OCI-LY1 (cell line): ENCODE data around the gene ZDHHC14.
A peak's percentile ranks its signal among the peaks of the same experiment; 100 is the strongest.

ENCODE experiments used
- H2AFZ ChIP-seq: fragments of 200-600 bp; sonication (generic), shearing (Covaris generic); 2 replicates; pipeline ENCODE4 v1.6.0; 2014; ENCODE audit warnings: antibody characterized with exemption, mild to moderate bottlenecking, low read length
- H3F3A ChIP-seq: fragments of 200-600 bp; sonication (generic), shearing (Covaris generic); 2 replicates; pipeline ENCODE4 v1.6.0; 2014; ENCODE audit warnings: mild to moderate bottlenecking, antibody characterized with exemption, low read length, moderate library complexity; ENCODE audit not compliant: insufficient read depth
- H3K27ac ChIP-seq: fragments of 200-600 bp; sonication (generic); 2 replicates; pipeline ENCODE4 v1.5.1; 2014; ENCODE audit warnings: low read length, mixed run types, mild to moderate bottlenecking, low read depth; ENCODE audit not compliant: poor library complexity, severe bottlenecking
- H3K27me3 ChIP-seq: fragments of 200-600 bp; sonication (generic); 2 replicates; pipeline ENCODE4 v1.6.0; 2014; ENCODE audit warnings: antibody characterized with exemption, mild to moderate bottlenecking, low read length, moderate library complexity; ENCODE audit not compliant: insufficient read depth
- H3K36me3 ChIP-seq: fragments of 200-600 bp; sonication (generic); 2 replicates; pipeline ENCODE4 v1.6.1; 2014; ENCODE audit warnings: mild to moderate bottlenecking, antibody characterized with exemption, low read length, moderate library complexity, mixed read lengths; ENCODE audit not compliant: insufficient read depth
- H3K4me1 ChIP-seq: fragments of 200-600 bp; sonication (generic); 2 replicates; pipeline ENCODE4 v1.5.1; 2014; ENCODE audit warnings: mild to moderate bottlenecking, low read length, moderate library complexity; ENCODE audit not compliant: insufficient read depth, severe bottlenecking
- H3K4me2 ChIP-seq: fragments of 200-600 bp; sonication (generic), shearing (Covaris generic); 2 replicates; pipeline ENCODE4 v1.6.1; 2014; ENCODE audit warnings: low read length
- H3K4me3 ChIP-seq: fragments of 200-600 bp; sonication (generic); 2 replicates; pipeline ENCODE4 v1.5.1; 2014; ENCODE audit warnings: low read length, low read depth, mild to moderate bottlenecking, mixed read lengths; ENCODE audit not compliant: poor library complexity, severe bottlenecking
- H3K79me2 ChIP-seq: fragments of 200-600 bp; shearing (Covaris generic); 2 replicates; pipeline ENCODE4 v1.6.1; 2016; ENCODE audit warnings: mixed run types, low read length, mixed read lengths; ENCODE audit not compliant: insufficient read depth
- H3K9ac ChIP-seq: fragments of 200-600 bp; sonication (generic), shearing (Covaris generic); 2 replicates; pipeline ENCODE4 v1.6.1; 2014; ENCODE audit warnings: mild to moderate bottlenecking, low read length, mixed read lengths
- H3K9me2 ChIP-seq: fragments of 200-600 bp; sonication (generic), shearing (Covaris generic); 2 replicates; pipeline ENCODE4 v1.6.1; 2014; ENCODE audit warnings: low read depth, mild to moderate bottlenecking, low read length, mixed read lengths
- H3K9me3 ChIP-seq: fragments of 200-600 bp; shearing (Covaris generic); 2 replicates; pipeline ENCODE4 v1.6.1; 2014; ENCODE audit warnings: low read length, mixed read lengths
- H4K20me1 ChIP-seq: fragments of 200-600 bp; sonication (generic), shearing (Covaris generic); 2 replicates; pipeline ENCODE4 v1.6.0; 2016; ENCODE audit warnings: mild to moderate bottlenecking, low read length; ENCODE audit not compliant: insufficient read depth
- EZH2 ChIP-seq: fragments of 200-600 bp; sonication (generic), shearing (Covaris generic); IDR thresholded peaks from 2 replicates; pipeline ENCODE4 v1.8.0; 2017; ENCODE audit warnings: borderline replicate concordance, mixed run types, mild to moderate bottlenecking, antibody characterized with exemption, low read length, moderate library complexity, mixed read lengths
- TF ChIP-seq, protein P1 (sequence below): fragments of 200-600 bp; sonication (generic), shearing (Covaris generic); IDR thresholded peaks from 2 replicates; pipeline ENCODE4 v1.5.1; 2017; ENCODE audit warnings: mild to moderate bottlenecking, antibody characterized with exemption, low read length, moderate library complexity, mixed read lengths

The ZDHHC14 gene

DNA sequence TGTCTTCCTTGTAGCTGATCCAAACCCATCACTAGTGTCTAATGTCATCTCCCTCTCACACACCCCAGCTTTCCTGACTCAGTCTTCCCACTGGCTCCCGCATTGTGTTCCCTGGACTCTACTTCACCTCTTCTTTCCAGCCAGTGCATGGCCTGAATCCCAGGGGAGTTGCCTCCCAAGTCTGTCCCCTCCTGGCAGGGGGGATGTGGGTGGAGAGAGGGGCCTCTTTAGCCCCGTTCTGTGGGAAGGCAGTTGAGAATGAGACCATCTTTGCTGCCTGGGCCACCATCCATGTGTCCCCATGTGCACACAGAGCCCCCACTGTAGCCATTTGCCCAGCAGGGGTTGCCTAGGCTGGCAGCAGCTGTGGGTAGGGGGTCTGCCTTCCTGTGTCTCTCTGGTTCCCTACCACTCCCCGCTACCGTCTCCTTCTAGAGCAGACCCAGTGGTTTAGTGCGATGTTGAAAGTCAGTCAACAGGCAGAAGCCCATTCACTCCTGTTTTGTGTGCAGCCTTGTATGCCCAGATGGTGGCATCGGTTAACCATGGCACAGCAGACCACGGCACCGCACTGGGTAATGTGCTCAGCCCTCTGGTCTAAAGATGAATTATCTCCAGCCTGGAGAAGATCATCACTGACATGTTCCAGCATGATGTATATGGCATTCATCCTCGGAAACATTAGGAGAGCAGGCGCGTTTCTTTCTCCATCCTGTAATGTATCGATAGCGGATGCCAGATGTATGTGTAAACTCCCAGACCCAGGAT is 263.2 kb downstream of the ZDHHC14 start:
- no peak overlapping the region for H3K27ac ChIP-seq
- H3K9me2 ChIP-seq, result no peaks in the 10 kb centered on the region
- H3K36me3 ChIP-seq, result no peaks in the 10 kb centered on the region
- H3K4me3 ChIP-seq, result no peak overlapping the region
- H3F3A ChIP-seq, result no peaks in the 10 kb centered on the region
- no peak overlapping the region for H2AFZ ChIP-seq
- no peaks in the 10 kb centered on the region for H3K79me2 ChIP-seq
- H3K9me3 ChIP-seq, result no peaks in the 10 kb centered on the region
- H3K4me2 ChIP-seq, result no peak overlapping the region
- no peak for TF ChIP-seq EZH2
- TF ChIP-seq, protein P1, sequence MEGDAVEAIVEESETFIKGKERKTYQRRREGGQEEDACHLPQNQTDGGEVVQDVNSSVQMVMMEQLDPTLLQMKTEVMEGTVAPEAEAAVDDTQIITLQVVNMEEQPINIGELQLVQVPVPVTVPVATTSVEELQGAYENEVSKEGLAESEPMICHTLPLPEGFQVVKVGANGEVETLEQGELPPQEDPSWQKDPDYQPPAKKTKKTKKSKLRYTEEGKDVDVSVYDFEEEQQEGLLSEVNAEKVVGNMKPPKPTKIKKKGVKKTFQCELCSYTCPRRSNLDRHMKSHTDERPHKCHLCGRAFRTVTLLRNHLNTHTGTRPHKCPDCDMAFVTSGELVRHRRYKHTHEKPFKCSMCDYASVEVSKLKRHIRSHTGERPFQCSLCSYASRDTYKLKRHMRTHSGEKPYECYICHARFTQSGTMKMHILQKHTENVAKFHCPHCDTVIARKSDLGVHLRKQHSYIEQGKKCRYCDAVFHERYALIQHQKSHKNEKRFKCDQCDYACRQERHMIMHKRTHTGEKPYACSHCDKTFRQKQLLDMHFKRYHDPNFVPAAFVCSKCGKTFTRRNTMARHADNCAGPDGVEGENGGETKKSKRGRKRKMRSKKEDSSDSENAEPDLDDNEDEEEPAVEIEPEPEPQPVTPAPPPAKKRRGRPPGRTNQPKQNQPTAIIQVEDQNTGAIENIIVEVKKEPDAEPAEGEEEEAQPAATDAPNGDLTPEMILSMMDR, result peak; percentile 37; the same call in 1 of the 2 replicates
- H3K4me1 ChIP-seq, result no peaks in the 10 kb centered on the region
- no peaks in the 10 kb centered on the region for H4K20me1 ChIP-seq
- no peak overlapping the region for H3K9ac ChIP-seq
- no peaks in the 10 kb centered on the region; the same call in 1 of the 2 replicates for H3K27me3 ChIP-seq

GRCh38 chr6:157645201-157645795 is 264.3 kb downstream of the ZDHHC14 start:
- no peaks in the 10 kb centered on the region for H4K20me1 ChIP-seq
- H3K27ac ChIP-seq, result no peak overlapping the region
- H3K9me2 ChIP-seq, result no peaks in the 10 kb centered on the region
- H3K9me3 ChIP-seq, result no peaks in the 10 kb centered on the region
- H2AFZ ChIP-seq, result no peak overlapping the region
- no peak overlapping the region for H3K9ac ChIP-seq
- H3K79me2 ChIP-seq, result no peaks in the 10 kb centered on the region
- no peak overlapping the region for H3K4me2 ChIP-seq
- no peaks in the 10 kb centered on the region for H3K36me3 ChIP-seq
- TF ChIP-seq, protein P1, result no peak
- TF ChIP-seq EZH2, result no peak
- H3K4me3 ChIP-seq, result no peak overlapping the region
- H3K4me1 ChIP-seq, result no peaks in the 10 kb centered on the region
- H3F3A ChIP-seq, result no peaks in the 10 kb centered on the region
- no peaks in the 10 kb centered on the region; the same call in 1 of the 2 replicates for H3K27me3 ChIP-seq

GRCh38 chr6:157646012-157646411 is 265.0 kb downstream of the ZDHHC14 start:
- H3K9me3 ChIP-seq, result no peaks in the 10 kb centered on the region
- no peaks in the 10 kb centered on the region for H3K4me1 ChIP-seq
- H3K36me3 ChIP-seq, result no peaks in the 10 kb centered on the region
- H3K27ac ChIP-seq, result no peak overlapping the region
- H3K4me3 ChIP-seq, result no peak overlapping the region
- no peak overlapping the region for H3K4me2 ChIP-seq
- no peak overlapping the region for H3K9ac ChIP-seq
- H3F3A ChIP-seq, result no peaks in the 10 kb centered on the region
- no peaks in the 10 kb centered on the region for H3K79me2 ChIP-seq
- TF ChIP-seq EZH2, result no peak
- TF ChIP-seq, protein P1, result no peak
- no peaks in the 10 kb centered on the region for H3K9me2 ChIP-seq
- no peaks in the 10 kb centered on the region for H4K20me1 ChIP-seq
- H2AFZ ChIP-seq, result no peak overlapping the region
- no peaks in the 10 kb centered on the region; the same call in 1 of the 2 replicates for H3K27me3 ChIP-seq
